ENCODE results near the gene SMC3. TPM values are rescaled to one million over a fixed set of nuclear protein-coding genes. Genes with fewer than 3 reads are reported as not detected.
"Not testable (repeated sequence)": the region's sequence is repeated elsewhere in the genome, so short reads cannot be mapped to it uniquely, and the experiment has no call there.

SMC3 gene
- total and polyA plus RNA-seq, 12 donors = 11.1 to 23.5 (median 20.0) TPM

GRCh38 chr10:110609605-110610004 lies 42.1 kb downstream of the SMC3 start:
- Histone ChIP-seq H3K36me3 (peaks cover 0 to 30% (median 17%) of the 10 kb centered on the region in 9 donors), H3K27me3 (no peaks in the 10 kb centered on the region), H3K4me1 (peaks cover 0 to 20% (median 4%) of the 10 kb centered on the region in 9 donors), H3K27ac (peak overlapping the region in 6 of 10 donors; percentile 8 to 54 (median 35)), H3K9me3 (no peaks in the 10 kb centered on the region), H3K4me3 (no peak overlapping the region)
- DNase-seq (peak in 1 of 2 donors; percentile 24), ATAC-seq (peak; percentile 57 to 89 (median 86))
- intact Hi-C loops (cut with DNase I) = loop anchor here in 9 of 10 donors (2.0 to 10.0 kb wide), 11 partner anchors 63 to 985 kb away; partner anchors contain the start of gene PDCD4 (in 1 of the 9)
- WGBS, 2 donors = 12 to 29% methylated on average over 2 of the region's 2 CpGs
- peak in 3 of 9 donors; percentile 18 to 36 (median 35) for TF ChIP-seq CTCF (IDR thresholded peaks at IDR 0.05)

DNA sequence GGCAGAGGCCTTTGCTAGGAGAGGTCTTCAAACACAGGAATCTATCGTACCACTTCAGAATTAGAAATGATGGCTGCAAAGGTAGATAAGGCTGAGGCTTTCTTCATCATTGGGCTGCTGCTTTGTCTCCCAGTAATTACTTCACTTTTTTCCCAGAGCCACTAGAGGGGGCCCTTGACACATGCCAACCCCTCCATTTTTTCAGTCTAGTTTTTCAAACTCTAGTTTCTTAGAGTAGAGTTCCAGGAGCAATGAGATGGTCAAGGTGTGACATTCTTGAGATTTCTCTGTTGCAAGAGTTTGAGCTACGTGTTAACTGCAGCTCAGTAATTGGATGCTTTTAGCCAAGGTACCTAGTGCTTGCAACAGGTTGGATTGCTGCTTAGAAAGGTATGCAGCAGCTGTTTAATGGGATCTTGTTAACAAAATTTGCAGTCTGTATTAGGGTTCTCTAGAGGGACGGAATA lies 42.8 kb downstream of the SMC3 start:
- Histone ChIP-seq H3K4me1 (peaks cover 0 to 26% (median 4%) of the 10 kb centered on the region in 9 donors), H3K9me3 (no peaks in the 10 kb centered on the region), H3K27me3 (no peaks in the 10 kb centered on the region), H3K4me3 (no peak overlapping the region), H3K27ac (peak overlapping the region in 4 of 10 donors; percentile 27 to 39 (median 35)), H3K36me3 (peaks cover 0 to 23% (median 10%) of the 10 kb centered on the region in 9 donors)
- peak; percentile 64 to 87 (median 83) for TF ChIP-seq CTCF (IDR thresholded peaks at IDR 0.05)
- intact Hi-C loops (cut with DNase I) = loop anchor here in 9 of 10 donors (2.0 to 10.0 kb wide), 9 partner anchors 62 to 984 kb away; partner anchors contain the start of gene PDCD4 (in 1 of the 9)
- DNase-seq = peak in 1 of 2 donors; percentile 66
- WGBS, 2 donors = 10 to 21% methylated on average over 3 of the region's 3 CpGs
- ATAC-seq = peak; percentile 39 to 70 (median 58)

GRCh38 chr10:110610781-110611180 lies 43.3 kb downstream of the SMC3 start:
- H3K4me3 ChIP-seq, H3K9me3 ChIP-seq, ATAC-seq, H3K27me3 ChIP-seq, H3K27ac ChIP-seq, DNase-seq: not testable (repeated sequence)
- H3K4me1 ChIP-seq = peaks cover 0 to 26% (median 4%) of the 10 kb centered on the region in 9 donors
- 62 to 64% methylated on average over 3 of the region's 3 CpGs for WGBS, 2 donors
- intact Hi-C loops (cut with DNase I) = loop anchor here in 9 of 10 donors (2.0 to 10.0 kb wide), 9 partner anchors 62 to 984 kb away; partner anchors contain the start of gene PDCD4 (in 1 of the 9)
- H3K36me3 ChIP-seq = peaks cover 0 to 19% (median 6%) of the 10 kb centered on the region in 9 donors

- TF ChIP-seq CTCF (IDR thresholded peaks at IDR 0.05) = no peak
- intact Hi-C loops (cut with DNase I) = loop anchor here in 9 of 10 donors (5.0 to 10.0 kb wide), 8 partner anchors 60 to 983 kb away; partner anchors contain the start of gene PDCD4 (in 1 of the 9)
- H3K36me3 ChIP-seq = peaks cover 0 to 7% (median 0%) of the 10 kb centered on the region in 9 donors
- DNase-seq (no peak), ATAC-seq (no peak)
- WGBS, 2 donors = 86 to 92% methylated on average over 3 of the region's 3 CpGs
- H3K9me3 ChIP-seq = no peaks in the 10 kb centered on the region
- no peak overlapping the region for H3K4me3 ChIP-seq
- H3K4me1 ChIP-seq = peaks cover 0 to 26% (median 4%) of the 10 kb centered on the region in 9 donors
- no peaks in the 10 kb centered on the region for H3K27me3 ChIP-seq
- no peak overlapping the region for H3K27ac ChIP-seq
Observed at GRCh38 chr10:110612087-110612486, 44.6 kb downstream of the SMC3 start.

DNA sequence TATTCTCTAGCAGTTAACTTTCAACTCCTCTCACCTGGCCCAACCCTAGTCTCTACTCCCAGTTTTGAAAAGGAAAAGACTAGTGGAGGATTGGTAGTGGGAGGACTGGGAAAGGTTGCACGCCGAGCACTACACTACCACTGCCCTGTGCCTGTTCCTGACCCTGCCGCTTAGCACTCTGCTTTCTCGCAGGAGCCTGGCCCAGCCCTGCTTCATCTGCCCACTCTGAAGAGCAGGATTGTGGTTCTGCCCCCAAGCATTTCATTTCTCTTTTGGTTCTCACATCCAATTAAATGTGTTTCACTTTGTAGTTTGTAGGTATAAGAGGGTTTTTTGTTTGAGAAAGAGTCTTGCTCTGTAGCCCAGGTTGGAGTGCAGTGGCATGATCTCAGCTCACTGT lies 45.1 kb downstream of the SMC3 start:
- no peak overlapping the region for H3K4me3 ChIP-seq
- H3K27me3 ChIP-seq = no peaks in the 10 kb centered on the region
- intact Hi-C loops (cut with DNase I) = loop anchor here in 9 of 10 donors (5.0 to 10.0 kb wide), 8 partner anchors 60 to 982 kb away; partner anchors contain the start of gene PDCD4 (in 1 of the 9)
- DNase-seq = no peak
- peaks cover 0 to 3% (median 0%) of the 10 kb centered on the region in 9 donors for H3K36me3 ChIP-seq
- no peak for TF ChIP-seq CTCF (IDR thresholded peaks at IDR 0.05)
- no peak overlapping the region for H3K27ac ChIP-seq
- WGBS, 2 donors = 91 to 92% methylated on average over 4 of the region's 4 CpGs
- no peak for ATAC-seq
- H3K4me1 ChIP-seq = peaks cover 0 to 26% (median 4%) of the 10 kb centered on the region in 9 donors
- H3K9me3 ChIP-seq = no peaks in the 10 kb centered on the region

Data from heart right ventricle (tissue), 16 donors.